ENCODE measurements around the gene GPR12.

Gene GPR12

GRCh38 chr13:26762745-26763345, 2.3 kb upstream of the GPR12 start:
- in situ Hi-C loops (cut with MboI; ENCODE audit: low pct_unique_long_range_greater_than_20kb, low sequenced_read_pairs, unreplicated experiment), result no loop called here
- TF ChIP-seq CTCF (IDR thresholded peaks at IDR 0.05; ENCODE audit: extremely low read depth, insufficient read depth, missing control alignments), result no peak
- DNase-seq (ENCODE audit: low spot score), result no peak

GRCh38 chr13:26760832-26761582, 421 bp upstream of the GPR12 start:
- TF ChIP-seq CTCF (IDR thresholded peaks at IDR 0.05; ENCODE audit: extremely low read depth, insufficient read depth, missing control alignments), result no peak

GRCh38 chr13:26759249-26759906, 1.2 kb downstream of the GPR12 start:
- in situ Hi-C loops (cut with MboI; ENCODE audit: low pct_unique_long_range_greater_than_20kb, low sequenced_read_pairs, unreplicated experiment), result no loop called here
- DNase-seq (ENCODE audit: low spot score), result no peak
- TF ChIP-seq CTCF (IDR thresholded peaks at IDR 0.05; ENCODE audit: extremely low read depth, insufficient read depth, missing control alignments), result no peak

More at GRCh38 chr13:26760832-26761582, 421 bp upstream of the GPR12 start:
- no peak for DNase-seq (ENCODE audit: low spot score)
- in situ Hi-C loops (cut with MboI; ENCODE audit: low pct_unique_long_range_greater_than_20kb, low sequenced_read_pairs, unreplicated experiment), result no loop called here

- no peak for DNase-seq (ENCODE audit: low spot score)
- no peak for TF ChIP-seq CTCF (IDR thresholded peaks at IDR 0.05; ENCODE audit: extremely low read depth, insufficient read depth, missing control alignments)
- in situ Hi-C loops (cut with MboI; ENCODE audit: low pct_unique_long_range_greater_than_20kb, low sequenced_read_pairs, unreplicated experiment), result no loop called here
Observed at GRCh38 chr13:26758496-26759157, 2.0 kb downstream of the GPR12 start.

GRCh38 chr13:26756961-26757360, 3.6 kb downstream of the GPR12 start:
- TF ChIP-seq CTCF (IDR thresholded peaks at IDR 0.05; ENCODE audit: extremely low read depth, insufficient read depth, missing control alignments), result no peak
- in situ Hi-C loops (cut with MboI; ENCODE audit: low pct_unique_long_range_greater_than_20kb, low sequenced_read_pairs, unreplicated experiment), result no loop called here
- DNase-seq (ENCODE audit: low spot score), result no peak

- no peak for TF ChIP-seq CTCF (IDR thresholded peaks at IDR 0.05; ENCODE audit: extremely low read depth, insufficient read depth, missing control alignments)
- in situ Hi-C loops (cut with MboI; ENCODE audit: low pct_unique_long_range_greater_than_20kb, low sequenced_read_pairs, unreplicated experiment), result no loop called here
- no peak for DNase-seq (ENCODE audit: low spot score)
Observed at GRCh38 chr13:26752671-26753070, 7.9 kb downstream of the GPR12 start.

All from GM13977 (cell line).